Pulmonary artery endothelial cell (primary cell): Measurements from ENCODE around the gene PABPC1L2B. TPM values are rescaled to one million over a fixed set of nuclear protein-coding genes. Genes with fewer than 3 reads are reported as not detected.
"Not testable (repeated sequence)": the region's sequence is repeated elsewhere in the genome, so short reads cannot be mapped to it uniquely, and the experiment has no call there.

Source experiments
- DNase-seq: peaks from one replicate; pipeline ENCODE4 v3.0.0-alpha.2; 2011; ENCODE audit warnings: low read depth, low spot score
- total RNA-seq: library from RNA; depleted of rRNA; stranded (reverse); fragments of >200 nt; gene quantifications from 2 replicates; pipeline ENCODE4 v1.2.3, GENCODE V29; 2014

PABPC1L2B gene
- not detected in 2 replicates for total RNA-seq

GRCh38 chrX:73002733-73003132, at the start of gene PABPC1L2B:
Gene PABPC1L2B, plus strand, starts transcription at chrX:73002939. Its CDS starts 704 bp downstream, at chrX:73003643.
- not testable (repeated sequence) for DNase-seq

- DNase-seq: not testable (repeated sequence)
These were observed 42.8 kb upstream of the PABPC1L2B start for GRCh38 chrX:72959971-72960370.

- not testable (repeated sequence) for DNase-seq
These were observed 30.9 kb upstream of the PABPC1L2B start for GRCh38 chrX:72971859-72972258.

DNA sequence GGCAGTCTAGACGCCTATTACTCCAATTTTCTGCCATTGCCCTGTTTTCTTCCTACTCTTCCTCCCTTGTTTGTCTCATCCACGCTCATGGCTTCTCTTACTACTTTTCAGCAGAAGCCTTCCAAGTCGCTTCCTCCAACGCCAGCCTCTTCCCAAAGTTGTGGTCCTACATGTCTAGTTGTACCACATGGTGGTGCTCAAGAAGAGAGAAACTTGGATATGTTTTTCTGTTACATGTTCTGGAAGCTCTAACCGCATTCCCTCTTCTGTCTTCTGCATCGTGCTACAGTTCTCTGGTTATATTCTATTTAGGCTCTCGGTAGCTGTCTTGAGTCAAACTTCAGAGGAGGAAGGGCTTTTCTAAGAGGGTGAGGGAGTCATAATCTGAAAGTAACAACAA, 27.9 kb upstream of the PABPC1L2B start:
- DNase-seq: not testable (repeated sequence)

DNA sequence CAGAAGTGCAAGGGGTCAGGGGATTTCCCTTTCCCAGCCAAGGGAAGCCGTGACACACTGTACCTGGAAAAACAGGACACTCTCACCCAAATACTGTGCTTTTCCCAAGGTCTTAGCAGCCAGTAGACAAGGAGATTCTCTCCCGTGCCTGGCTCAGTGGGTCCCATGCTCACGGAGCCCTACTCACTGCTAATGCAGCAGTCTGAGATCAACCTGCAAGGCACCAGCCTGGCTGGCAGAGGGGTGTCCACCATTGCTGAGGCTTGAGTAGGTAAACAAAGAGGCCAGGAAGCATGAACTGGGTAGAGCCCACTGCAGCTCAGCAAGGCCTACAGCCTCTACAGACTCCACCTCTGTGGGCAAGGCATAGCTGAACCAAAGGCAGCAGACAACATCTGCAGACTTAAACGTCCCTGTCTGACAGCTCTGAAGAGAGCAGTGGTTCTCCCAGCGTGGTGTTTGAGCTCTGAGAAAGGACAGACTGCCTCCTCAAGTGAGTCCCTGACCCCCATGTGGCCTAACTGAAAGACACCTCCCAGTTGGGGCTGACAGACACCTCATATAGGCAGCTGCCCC, 21.8 kb upstream of the PABPC1L2B start:
- not testable (repeated sequence) for DNase-seq

- DNase-seq: not testable (repeated sequence)
These were observed 1.3 kb downstream of the PABPC1L2B start for GRCh38 chrX:73004032-73004431.

GRCh38 chrX:73021361-73022092, 18.8 kb downstream of the PABPC1L2B start:
- DNase-seq: no peak

GRCh38 chrX:73022093-73022445, 19.3 kb downstream of the PABPC1L2B start:
- DNase-seq: not testable (repeated sequence)

- DNase-seq: no peak
These were observed 26.1 kb downstream of the PABPC1L2B start for GRCh38 chrX:73028876-73029275.

Other genes starting within 250 kb of the PABPC1L2B start
- gene DMRTC1B, start 226.0 kb upstream of the PABPC1L2B start, total RNA-seq: not detected in 2 replicates
- gene FAM236B, start 220.3 kb upstream of the PABPC1L2B start, total RNA-seq: not detected in 2 replicates
- not detected in 2 replicates for gene FAM236D, start 194.7 kb upstream of the PABPC1L2B start, total RNA-seq
- gene FAM236C, start 90.3 kb upstream of the PABPC1L2B start, total RNA-seq: not detected in 2 replicates
- gene FAM236A, start 64.7 kb upstream of the PABPC1L2B start, total RNA-seq: not detected in 2 replicates
- gene DMRTC1, start 59.1 kb upstream of the PABPC1L2B start, total RNA-seq: not detected in 2 replicates
- gene PABPC1L2A, start 76.6 kb downstream of the PABPC1L2B start, total RNA-seq: not detected in 2 replicates
- 0.73 and 2.4 TPM in 2 replicates for gene NAP1L2, start 211.9 kb downstream of the PABPC1L2B start, total RNA-seq